Fibroblast of villous mesenchyme (primary cell): Measurements from ENCODE around the gene GBX2. TPM values are rescaled to one million over a fixed set of nuclear protein-coding genes. Genes with fewer than 3 reads are reported as not detected.

Source experiments
- DNase-seq: peaks from one replicate; pipeline ENCODE4 v3.0.0-alpha.2; 2010; ENCODE audit warnings: low read depth
- H3K4me3 ChIP-seq: 2 replicates; pipeline ENCODE4 v1.5.1; 2011; ENCODE audit warnings: low read depth, mild to moderate bottlenecking, low read length
- total RNA-seq: library from RNA; depleted of rRNA; stranded (reverse); fragments of >200 nt; gene quantifications from 2 replicates; pipeline ENCODE4 v1.2.3, GENCODE V29; 2012
- TF ChIP-seq, protein P1 (sequence below): IDR thresholded peaks from 2 replicates; pipeline ENCODE4 v1.5.1; 2012; ENCODE audit warnings: low read depth, mild to moderate bottlenecking, low read length; ENCODE audit not compliant: insufficient read depth

The GBX2 gene
- total RNA-seq, 1 donor: not detected

DNA sequence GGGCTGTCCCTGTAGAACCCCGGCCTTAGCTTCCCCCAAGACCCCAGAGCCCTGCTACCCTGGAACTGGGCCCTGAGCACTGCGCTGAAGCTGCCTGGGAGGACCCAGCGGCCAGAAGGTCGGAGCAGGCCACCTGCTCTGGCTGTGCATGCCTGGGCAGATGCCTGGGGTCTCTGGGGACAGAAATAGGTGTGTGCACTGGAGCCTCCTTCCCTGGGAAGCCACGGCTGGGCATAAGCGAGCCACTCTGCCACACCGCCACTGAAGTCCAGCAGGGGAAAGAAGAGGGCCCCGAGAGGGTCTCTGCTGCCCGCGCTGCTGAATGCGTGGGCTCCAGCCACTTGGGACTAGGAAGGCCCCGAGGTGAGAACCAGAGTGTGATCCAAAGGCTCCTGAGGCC is 6.7 kb downstream of the GBX2 start:
- H3K4me3 ChIP-seq: no peak overlapping the region
- TF ChIP-seq, protein P1, sequence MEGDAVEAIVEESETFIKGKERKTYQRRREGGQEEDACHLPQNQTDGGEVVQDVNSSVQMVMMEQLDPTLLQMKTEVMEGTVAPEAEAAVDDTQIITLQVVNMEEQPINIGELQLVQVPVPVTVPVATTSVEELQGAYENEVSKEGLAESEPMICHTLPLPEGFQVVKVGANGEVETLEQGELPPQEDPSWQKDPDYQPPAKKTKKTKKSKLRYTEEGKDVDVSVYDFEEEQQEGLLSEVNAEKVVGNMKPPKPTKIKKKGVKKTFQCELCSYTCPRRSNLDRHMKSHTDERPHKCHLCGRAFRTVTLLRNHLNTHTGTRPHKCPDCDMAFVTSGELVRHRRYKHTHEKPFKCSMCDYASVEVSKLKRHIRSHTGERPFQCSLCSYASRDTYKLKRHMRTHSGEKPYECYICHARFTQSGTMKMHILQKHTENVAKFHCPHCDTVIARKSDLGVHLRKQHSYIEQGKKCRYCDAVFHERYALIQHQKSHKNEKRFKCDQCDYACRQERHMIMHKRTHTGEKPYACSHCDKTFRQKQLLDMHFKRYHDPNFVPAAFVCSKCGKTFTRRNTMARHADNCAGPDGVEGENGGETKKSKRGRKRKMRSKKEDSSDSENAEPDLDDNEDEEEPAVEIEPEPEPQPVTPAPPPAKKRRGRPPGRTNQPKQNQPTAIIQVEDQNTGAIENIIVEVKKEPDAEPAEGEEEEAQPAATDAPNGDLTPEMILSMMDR: no peak
- no peak for DNase-seq

DNA sequence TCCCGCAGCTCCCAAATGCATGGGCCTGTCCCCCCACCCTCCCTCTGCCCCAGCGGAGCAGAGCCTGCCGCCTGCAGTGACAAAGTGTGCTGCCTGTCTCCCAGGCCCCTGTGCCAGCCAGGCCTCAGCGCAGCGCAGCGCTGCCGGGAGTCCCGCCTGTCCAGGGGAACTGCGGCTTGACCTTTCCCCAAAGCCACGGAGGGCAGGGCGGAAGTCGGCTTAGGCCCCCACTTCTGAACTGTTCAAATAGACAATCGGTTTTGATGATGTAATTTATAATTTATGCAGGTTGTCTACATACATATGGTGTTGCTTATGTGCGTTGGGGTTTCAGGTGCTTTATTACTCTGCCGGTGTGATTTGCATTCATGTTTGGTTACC is 7.1 kb downstream of the GBX2 start:
- TF ChIP-seq, protein P1: no peak
- no peak for DNase-seq
- H3K4me3 ChIP-seq: no peak overlapping the region

DNA sequence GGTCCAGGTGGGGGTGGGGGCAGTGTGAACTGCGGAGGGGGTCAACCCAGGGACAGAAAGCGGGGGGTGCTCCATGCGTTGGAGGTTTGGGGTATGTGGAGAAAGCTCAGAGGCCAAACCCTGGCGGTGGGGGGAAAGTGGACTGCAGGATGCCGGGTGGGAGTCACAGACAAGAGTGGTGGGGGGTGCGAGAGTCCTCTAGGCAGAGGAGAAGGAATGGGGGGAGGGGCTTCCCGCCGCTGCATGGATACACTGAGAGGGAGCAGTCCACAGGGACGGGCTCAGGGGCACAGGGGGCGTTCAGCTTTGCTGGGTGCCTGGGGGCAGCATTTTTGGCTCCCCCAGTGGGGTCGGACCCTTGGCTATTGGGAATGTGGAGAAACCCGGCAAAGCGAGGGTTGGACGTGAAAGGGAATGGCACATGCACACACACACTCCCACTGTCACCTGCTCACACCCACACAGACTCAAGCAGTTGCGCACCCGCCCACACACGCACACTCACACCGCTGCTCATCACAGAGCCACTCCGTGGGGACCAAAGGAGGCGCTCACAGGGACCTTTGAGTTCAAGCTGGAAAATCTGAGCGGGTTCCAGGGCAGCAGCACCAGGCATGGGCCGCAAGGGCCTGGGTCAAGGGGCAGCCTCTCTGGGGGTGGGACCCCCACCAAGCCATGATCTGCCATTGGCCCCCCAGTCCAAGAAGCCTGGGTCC is 7.7 kb downstream of the GBX2 start:
- TF ChIP-seq, protein P1: no peak
- no peak overlapping the region for H3K4me3 ChIP-seq
- no peak for DNase-seq

DNA sequence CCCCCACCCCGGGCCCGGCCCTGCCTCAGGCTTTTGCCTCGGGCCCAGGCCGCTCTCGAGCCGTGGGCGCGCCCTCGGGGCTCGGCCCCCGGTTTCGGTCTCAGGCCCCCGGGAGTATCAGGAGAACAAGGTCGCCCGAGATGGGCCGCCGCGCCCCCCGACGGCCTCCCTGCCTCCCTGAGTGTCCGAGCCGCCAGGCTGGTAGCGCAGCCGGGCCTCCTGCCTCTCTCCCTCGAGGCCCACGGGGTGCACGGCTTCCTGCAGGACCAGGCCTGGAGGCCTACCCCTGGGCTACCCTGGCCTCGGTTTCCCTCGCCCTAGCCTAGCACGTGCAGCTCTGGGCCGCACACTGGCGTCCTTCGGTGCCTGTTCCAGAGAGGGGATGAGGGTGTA is 8.4 kb downstream of the GBX2 start:
- TF ChIP-seq, protein P1: no peak
- no peak for DNase-seq

DNA sequence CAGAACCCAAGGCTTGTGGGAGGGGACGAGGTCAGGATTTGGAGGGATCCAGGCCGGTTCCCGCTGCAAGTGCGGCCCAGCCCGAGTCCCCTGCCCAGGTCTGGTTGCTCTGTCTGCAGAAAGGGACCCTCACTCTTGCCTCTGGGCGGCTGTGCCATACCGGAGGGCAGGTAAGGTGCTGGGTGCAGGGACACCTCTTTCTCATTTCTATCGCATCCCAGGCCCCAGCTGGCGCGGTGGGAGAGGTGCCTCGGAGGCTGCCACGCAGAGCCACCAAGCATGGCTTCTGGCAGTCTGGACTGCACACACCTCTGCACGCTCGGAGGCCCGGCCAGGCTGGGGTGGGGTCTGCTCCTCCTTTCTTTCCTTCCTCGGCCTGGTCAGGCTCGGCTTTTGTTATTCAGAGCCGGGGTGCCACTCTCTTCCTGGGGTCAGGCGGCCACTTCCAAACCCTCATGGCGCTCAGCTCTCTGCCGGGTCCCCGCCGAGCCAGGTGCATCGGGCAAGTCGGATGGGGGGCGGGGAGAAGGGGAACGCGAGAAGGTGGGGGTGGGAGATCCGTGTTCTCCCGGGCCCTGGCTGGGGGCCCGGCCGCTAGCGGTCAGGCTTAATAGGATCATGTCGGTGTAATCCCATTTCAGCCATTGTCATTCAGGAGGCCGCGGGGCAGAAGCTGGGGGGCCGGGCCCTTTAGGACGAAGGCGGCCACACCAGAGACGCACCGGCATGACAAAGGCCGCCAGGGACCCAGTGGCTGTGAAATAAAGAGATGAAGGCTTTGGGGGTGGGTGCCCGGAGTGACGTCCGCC is 9.0 kb downstream of the GBX2 start:
- DNase-seq: no peak
- TF ChIP-seq, protein P1: no peak
- no peak overlapping the region for H3K4me3 ChIP-seq

More for the DNA sequence above, 8.4 kb downstream of the GBX2 start:
- no peak overlapping the region for H3K4me3 ChIP-seq

DNA sequence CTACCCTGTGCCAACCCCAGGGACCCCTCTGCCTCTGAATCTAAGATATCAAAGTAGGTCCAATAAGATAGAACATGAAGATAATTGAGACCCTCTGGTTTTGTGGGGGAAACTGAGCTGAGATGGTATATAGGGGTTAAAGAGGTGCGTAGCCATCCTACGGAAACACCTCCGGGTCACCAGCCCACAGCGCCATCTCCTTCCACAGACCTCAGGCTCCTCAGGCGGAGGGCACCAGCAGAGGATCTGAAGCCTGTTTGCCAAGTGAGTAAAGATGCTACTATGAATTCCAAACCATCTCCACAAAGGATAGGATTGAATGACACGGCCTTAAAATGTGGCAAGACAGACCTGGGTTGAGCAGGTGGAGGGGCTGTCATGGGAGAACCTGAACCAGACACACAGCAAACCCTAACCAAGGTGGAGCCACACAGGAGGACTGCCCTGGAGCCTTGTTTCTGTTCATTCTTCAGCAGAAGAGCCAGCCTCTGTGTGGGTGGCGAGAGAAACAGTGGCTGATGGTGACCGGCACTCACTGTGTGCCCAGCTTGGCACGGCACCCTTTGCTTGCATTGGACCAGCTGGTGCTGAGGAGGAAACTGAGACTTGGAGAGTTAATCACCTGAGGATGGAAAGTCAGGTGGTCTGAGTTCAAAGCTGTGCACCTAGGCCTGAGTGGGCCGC is 10.2 kb downstream of the GBX2 start:
- H3K4me3 ChIP-seq: no peak overlapping the region
- DNase-seq: no peak
- TF ChIP-seq, protein P1: no peak
